BE2C (cell line): ENCODE measurements around the gene ACD.

Experiments
- DNase-seq: peaks from one replicate; pipeline ENCODE4 v3.0.0-alpha.2; 2020
- H3K27me3 ChIP-seq: fragments of 250-450 bp; sonication (Bioruptor Pico); 2 replicates; pipeline ENCODE4 v1.5.1; 2020; ENCODE audit warnings: mild to moderate bottlenecking
- H3K36me3 ChIP-seq: fragments of 250-450 bp; sonication (Bioruptor Pico); 2 replicates; pipeline ENCODE4 v1.5.1; 2020; ENCODE audit warnings: mild to moderate bottlenecking
- H3K4me1 ChIP-seq: fragments of 250-450 bp; sonication (Bioruptor Pico); 2 replicates; pipeline ENCODE4 v1.5.1; 2020
- H3K4me3 ChIP-seq: 2 replicates; pipeline ENCODE4 v1.5.1; 2011; ENCODE audit warnings: low read depth, low read length
- H3K9me3 ChIP-seq: fragments of 250-450 bp; sonication (Bioruptor Pico); 2 replicates; pipeline ENCODE4 v1.5.1; 2020
- TF ChIP-seq, protein P1 (sequence below): IDR thresholded peaks from 2 replicates; pipeline ENCODE4 v1.5.1; 2012; ENCODE audit warnings: mild to moderate bottlenecking, low read depth, low read length

The ACD gene

GRCh38 chr16:67651847-67652246, 8.2 kb downstream of the ACD start:
- peaks cover 2% of the 10 kb centered on the region; the same call in 1 of the 2 replicates for H3K4me1 ChIP-seq
- H3K4me3 ChIP-seq, result no peak overlapping the region
- peaks cover 19% of the 10 kb centered on the region for H3K36me3 ChIP-seq
- no peak for DNase-seq
- no peaks in the 10 kb centered on the region for H3K9me3 ChIP-seq
- TF ChIP-seq, protein P1, sequence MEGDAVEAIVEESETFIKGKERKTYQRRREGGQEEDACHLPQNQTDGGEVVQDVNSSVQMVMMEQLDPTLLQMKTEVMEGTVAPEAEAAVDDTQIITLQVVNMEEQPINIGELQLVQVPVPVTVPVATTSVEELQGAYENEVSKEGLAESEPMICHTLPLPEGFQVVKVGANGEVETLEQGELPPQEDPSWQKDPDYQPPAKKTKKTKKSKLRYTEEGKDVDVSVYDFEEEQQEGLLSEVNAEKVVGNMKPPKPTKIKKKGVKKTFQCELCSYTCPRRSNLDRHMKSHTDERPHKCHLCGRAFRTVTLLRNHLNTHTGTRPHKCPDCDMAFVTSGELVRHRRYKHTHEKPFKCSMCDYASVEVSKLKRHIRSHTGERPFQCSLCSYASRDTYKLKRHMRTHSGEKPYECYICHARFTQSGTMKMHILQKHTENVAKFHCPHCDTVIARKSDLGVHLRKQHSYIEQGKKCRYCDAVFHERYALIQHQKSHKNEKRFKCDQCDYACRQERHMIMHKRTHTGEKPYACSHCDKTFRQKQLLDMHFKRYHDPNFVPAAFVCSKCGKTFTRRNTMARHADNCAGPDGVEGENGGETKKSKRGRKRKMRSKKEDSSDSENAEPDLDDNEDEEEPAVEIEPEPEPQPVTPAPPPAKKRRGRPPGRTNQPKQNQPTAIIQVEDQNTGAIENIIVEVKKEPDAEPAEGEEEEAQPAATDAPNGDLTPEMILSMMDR, result no peak
- no peaks in the 10 kb centered on the region for H3K27me3 ChIP-seq

DNA sequence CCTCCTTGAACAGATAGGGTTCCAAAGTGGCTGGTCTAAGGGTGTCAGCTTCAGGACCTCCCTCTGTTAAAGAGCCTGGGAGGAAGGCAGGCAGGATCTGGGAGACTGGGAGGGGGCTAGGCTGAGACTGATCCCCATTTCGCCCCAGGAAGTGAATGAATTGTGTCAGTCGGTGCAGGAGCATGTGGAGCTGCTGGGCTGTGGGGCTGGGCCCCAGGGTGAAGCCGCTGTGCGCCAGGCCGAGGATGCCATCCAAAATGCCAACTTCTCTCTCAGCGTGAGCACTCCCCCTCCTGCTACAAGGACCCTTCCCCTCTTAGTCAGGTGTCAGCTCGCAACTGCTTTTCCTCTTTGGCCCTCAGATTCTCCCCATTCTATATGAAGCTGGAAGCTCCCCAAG, 9.0 kb downstream of the ACD start:
- Histone ChIP-seq H3K36me3 (peaks cover 16% of the 10 kb centered on the region), H3K4me3 (no peak overlapping the region), H3K27me3 (no peaks in the 10 kb centered on the region), H3K9me3 (no peaks in the 10 kb centered on the region), H3K4me1 (peaks cover 2% of the 10 kb centered on the region; the same call in 1 of the 2 replicates)
- TF ChIP-seq, protein P1, result no peak
- DNase-seq, result no peak

DNA sequence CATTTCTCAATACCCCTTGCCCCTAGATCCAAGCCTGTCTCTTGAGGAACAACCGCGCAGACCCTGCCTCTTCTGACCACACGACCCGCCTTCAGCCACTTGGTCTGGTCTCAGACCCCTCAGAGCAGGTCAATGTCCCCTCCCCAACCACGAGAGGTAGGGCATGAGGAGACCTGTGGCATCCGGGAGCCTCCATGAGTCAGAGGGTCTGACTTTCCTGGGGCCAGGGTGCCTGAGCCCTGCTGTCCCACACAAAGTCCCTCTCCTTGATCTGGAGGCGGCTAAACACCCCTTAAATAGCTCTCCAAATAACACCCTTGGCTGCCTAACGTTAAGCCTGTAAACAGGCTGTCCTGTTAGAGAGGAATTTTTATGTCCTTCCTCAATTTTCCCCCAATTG, 10.0 kb downstream of the ACD start:
- H3K4me1 ChIP-seq, result peaks cover 2% of the 10 kb centered on the region; the same call in 1 of the 2 replicates
- H3K9me3 ChIP-seq, result no peaks in the 10 kb centered on the region
- TF ChIP-seq, protein P1, result no peak
- H3K4me3 ChIP-seq, result no peak overlapping the region
- no peak for DNase-seq
- no peaks in the 10 kb centered on the region for H3K27me3 ChIP-seq
- H3K36me3 ChIP-seq, result peaks cover 9% of the 10 kb centered on the region

GRCh38 chr16:67649494-67649931, 10.5 kb downstream of the ACD start:
- Histone ChIP-seq H3K36me3 (peaks cover 4% of the 10 kb centered on the region), H3K4me1 (peaks cover 2% of the 10 kb centered on the region; the same call in 1 of the 2 replicates)

DNA sequence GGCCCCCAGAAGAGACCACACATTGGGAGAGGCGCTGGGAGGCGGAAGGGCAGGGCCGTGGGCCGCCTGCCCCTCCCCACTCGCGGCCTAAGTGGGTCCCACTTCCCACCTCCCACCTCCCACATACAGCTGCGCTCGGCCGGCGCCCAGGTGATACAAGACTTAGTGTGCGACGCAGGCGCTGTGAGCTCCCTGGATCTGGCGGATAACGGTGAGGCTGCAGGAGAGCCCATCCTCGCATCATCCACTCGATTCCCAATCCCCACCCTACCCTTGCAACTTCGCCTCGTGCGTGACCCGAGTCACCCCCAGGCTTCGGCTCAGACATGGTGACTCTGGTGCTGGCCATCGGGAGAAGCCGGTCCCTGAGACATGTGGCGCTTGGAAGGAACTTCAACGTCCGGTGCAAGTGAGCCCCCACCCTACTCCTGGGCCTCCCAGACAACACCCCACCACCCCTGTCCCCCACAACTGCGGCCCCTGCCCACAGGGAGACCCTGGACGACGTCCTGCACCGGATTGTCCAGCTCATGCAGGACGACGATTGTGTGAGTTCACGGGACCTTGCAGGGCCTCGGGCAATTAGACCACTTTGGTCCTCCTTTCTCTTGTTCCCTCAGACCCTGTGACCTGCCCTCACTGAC, 11.2 kb downstream of the ACD start:
- H3K9me3 ChIP-seq, result no peaks in the 10 kb centered on the region
- TF ChIP-seq, protein P1, result no peak
- 0 out of 2 replicates have a peak, but pooled peaks cover 2% of the 10 kb centered on the region for H3K4me1 ChIP-seq
- DNase-seq, result no peak
- no peaks in the 10 kb centered on the region for H3K27me3 ChIP-seq
- H3K36me3 ChIP-seq, result no peaks in the 10 kb centered on the region; the same call in 1 of the 2 replicates
- no peak overlapping the region for H3K4me3 ChIP-seq

More at GRCh38 chr16:67649494-67649931, 10.5 kb downstream of the ACD start:
- DNase-seq, result peak; percentile 11
- TF ChIP-seq, protein P1, result no peak
- no peaks in the 10 kb centered on the region for H3K27me3 ChIP-seq
- no peaks in the 10 kb centered on the region for H3K9me3 ChIP-seq
- no peak overlapping the region for H3K4me3 ChIP-seq

DNA sequence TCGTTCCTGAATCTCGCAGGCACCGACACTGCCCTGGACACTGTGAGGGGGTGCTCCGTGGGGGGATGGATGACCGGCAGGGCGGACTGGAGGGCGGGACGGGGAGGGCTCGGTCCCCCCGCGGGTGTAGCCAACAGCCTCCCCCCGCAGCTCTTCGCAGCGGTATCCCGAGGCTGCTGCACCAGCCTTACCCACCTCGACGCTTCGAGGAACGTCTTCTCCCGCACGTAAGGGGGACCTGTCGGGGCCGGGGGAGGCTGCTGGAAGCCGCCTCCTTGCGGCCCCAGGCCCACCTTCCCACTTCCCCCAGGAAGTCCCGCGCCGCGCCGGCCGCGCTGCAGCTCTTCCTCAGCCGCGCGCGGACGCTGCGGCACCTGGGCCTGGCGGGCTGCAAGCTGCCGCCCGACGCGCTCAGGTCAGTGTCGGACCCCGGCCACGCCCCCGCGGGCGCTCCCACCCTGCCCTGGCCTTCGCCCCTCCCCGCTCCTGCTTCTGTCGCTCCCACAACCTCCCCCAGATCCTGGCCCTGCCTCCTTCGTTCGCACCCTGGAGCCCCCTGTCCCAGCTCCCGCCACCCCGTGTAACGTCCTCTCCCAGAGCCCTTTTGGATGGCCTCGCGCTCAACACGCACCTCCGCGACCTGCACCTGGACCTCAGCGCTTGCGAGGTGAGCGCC, 11.8 kb downstream of the ACD start:
- H3K27me3 ChIP-seq, result no peaks in the 10 kb centered on the region
- TF ChIP-seq, protein P1, result no peak
- no peak overlapping the region for H3K4me3 ChIP-seq
- DNase-seq, result peak; percentile 18
- no peaks in the 10 kb centered on the region for H3K9me3 ChIP-seq
- H3K36me3 ChIP-seq, result no peaks in the 10 kb centered on the region; the same call in 1 of the 2 replicates
- 0 out of 2 replicates have a peak, but pooled peaks cover 2% of the 10 kb centered on the region for H3K4me1 ChIP-seq
